Measurements from ENCODE around the gene ZNF611. TPM values are rescaled to one million over a fixed set of nuclear protein-coding genes. Genes with fewer than 3 reads are reported as not detected.
"Not testable (repeated sequence)": the region's sequence is repeated elsewhere in the genome, so short reads cannot be mapped to it uniquely, and the experiment has no call there.

The ZNF611 gene
- total RNA-seq, 1 donor, result 11.6 TPM

- not testable (repeated sequence) for DNase-seq (ENCODE audit: low read depth in 2 of 3, low spot score in 2 of 3)
Observed at GRCh38 chr19:52720541-52720940, 14.3 kb downstream of the ZNF611 start.

GRCh38 chr19:52716522-52716921 is 18.3 kb downstream of the ZNF611 start:
- DNase-seq (ENCODE audit: low read depth in 2 of 3, low spot score in 2 of 3), result no peak

- peak in 1 of 3 donors; percentile 19 for DNase-seq (ENCODE audit: low read depth in 2 of 3, low spot score in 2 of 3)
Observed at GRCh38 chr19:52715902-52716301, 18.9 kb downstream of the ZNF611 start.

GRCh38 chr19:52715330-52715729 is 19.5 kb downstream of the ZNF611 start:
- DNase-seq (ENCODE audit: low read depth in 2 of 3, low spot score in 2 of 3), result not testable (repeated sequence)

- not testable (repeated sequence) for DNase-seq (ENCODE audit: low read depth in 2 of 3, low spot score in 2 of 3)
Observed at GRCh38 chr19:52713051-52713450, 21.8 kb downstream of the ZNF611 start.

GRCh38 chr19:52711661-52712060 is 23.2 kb downstream of the ZNF611 start:
- DNase-seq (ENCODE audit: low read depth in 2 of 3, low spot score in 2 of 3), result not testable (repeated sequence)

GRCh38 chr19:52710538-52710937 is 24.3 kb downstream of the ZNF611 start:
- no peak for DNase-seq (ENCODE audit: low read depth in 2 of 3, low spot score in 2 of 3)

- not testable (repeated sequence) for DNase-seq (ENCODE audit: low read depth in 2 of 3, low spot score in 2 of 3)
Observed at GRCh38 chr19:52705615-52706014, 29.2 kb downstream of the ZNF611 start.

- no peak for DNase-seq (ENCODE audit: low read depth in 2 of 3, low spot score in 2 of 3)
Observed at GRCh38 chr19:52703917-52704316, 30.9 kb downstream of the ZNF611 start.

GRCh38 chr19:52700673-52701072 is 34.2 kb downstream of the ZNF611 start:
- no peak for DNase-seq (ENCODE audit: low read depth in 2 of 3, low spot score in 2 of 3)

- DNase-seq (ENCODE audit: low read depth in 2 of 3, low spot score in 2 of 3), result peak in 2 of 3 donors; percentile 36 to 69
Observed at GRCh38 chr19:52699555-52699954, 35.3 kb downstream of the ZNF611 start.

- DNase-seq (ENCODE audit: low read depth in 2 of 3, low spot score in 2 of 3), result no peak
Observed at GRCh38 chr19:52695996-52696395, 38.8 kb downstream of the ZNF611 start.

GRCh38 chr19:52694921-52695320 is 39.9 kb downstream of the ZNF611 start:
- DNase-seq (ENCODE audit: low read depth in 2 of 3, low spot score in 2 of 3), result no peak

GRCh38 chr19:52694281-52694680 is 40.6 kb downstream of the ZNF611 start:
- DNase-seq (ENCODE audit: low read depth in 2 of 3, low spot score in 2 of 3), result not testable (repeated sequence)

GRCh38 chr19:52692431-52693008 is 42.3 kb downstream of the ZNF611 start:
- no peak for DNase-seq (ENCODE audit: low read depth in 2 of 3, low spot score in 2 of 3)

GRCh38 chr19:52691737-52692136 is 43.1 kb downstream of the ZNF611 start:
- DNase-seq (ENCODE audit: low read depth in 2 of 3, low spot score in 2 of 3), result no peak

GRCh38 chr19:52691215-52691610 is 43.6 kb downstream of the ZNF611 start:
- peak in 1 of 3 donors; percentile 45 for DNase-seq (ENCODE audit: low read depth in 2 of 3, low spot score in 2 of 3)

- DNase-seq (ENCODE audit: low read depth in 2 of 3, low spot score in 2 of 3), result peak; percentile 74 to 92 (median 91)
Observed at GRCh38 chr19:52690369-52691214, 44.3 kb downstream of the ZNF611 start.

- DNase-seq (ENCODE audit: low read depth in 2 of 3, low spot score in 2 of 3), result peak in 2 of 3 donors; percentile 18 to 19
Observed at GRCh38 chr19:52689843-52690368, 44.9 kb downstream of the ZNF611 start.

- DNase-seq (ENCODE audit: low read depth in 2 of 3, low spot score in 2 of 3), result peak in 1 of 3 donors; percentile 37
Observed at GRCh38 chr19:52688925-52689796, 45.7 kb downstream of the ZNF611 start.

- no peak for DNase-seq (ENCODE audit: low read depth in 2 of 3, low spot score in 2 of 3)
Observed at GRCh38 chr19:52688335-52688734, 46.5 kb downstream of the ZNF611 start.

Measured in hematopoietic multipotent progenitor cell (in vitro differentiated cells).